Measurements from ENCODE around the gene IL12A. TPM values are rescaled to one million over a fixed set of nuclear protein-coding genes. Genes with fewer than 3 reads are reported as not detected.

The IL12A gene
- total RNA-seq, 1 donor from 2014 or later = 0.52 TPM

GRCh38 chr3:159960188-159961148 is 28.2 kb upstream of the IL12A start:
- H3K27me3 ChIP-seq (ENCODE audit: control insufficient read depth in 3 of 3, insufficient read depth in 3 of 3, low read length in 3 of 3) = no peaks in the 10 kb centered on the region
- no peak overlapping the region for H3K27ac ChIP-seq (ENCODE audit: low read depth, low read length)
- no peak overlapping the region for H3K9ac ChIP-seq (ENCODE audit: low read depth in 1 of 3, low read length in 3 of 3)
- no peaks in the 10 kb centered on the region for H3K4me1 ChIP-seq (ENCODE audit: control insufficient read depth in 3 of 3, insufficient read depth in 3 of 3, low read length in 3 of 3)
- H3K4me3 ChIP-seq (ENCODE audit: low read length in 3 of 3) = no peak overlapping the region
- H3K9me3 ChIP-seq (ENCODE audit: control insufficient read depth in 3 of 3, low read length in 3 of 3) = no peaks in the 10 kb centered on the region
- H3K36me3 ChIP-seq (ENCODE audit: control insufficient read depth in 3 of 3, insufficient read depth in 3 of 3, low read length in 3 of 3) = no peaks in the 10 kb centered on the region

GRCh38 chr3:159964166-159964973 is 24.3 kb upstream of the IL12A start:
- no peaks in the 10 kb centered on the region for H3K9me3 ChIP-seq (ENCODE audit: control insufficient read depth in 3 of 3, low read length in 3 of 3)
- no peaks in the 10 kb centered on the region for H3K27me3 ChIP-seq (ENCODE audit: control insufficient read depth in 3 of 3, insufficient read depth in 3 of 3, low read length in 3 of 3)
- H3K4me1 ChIP-seq (ENCODE audit: control insufficient read depth in 3 of 3, insufficient read depth in 3 of 3, low read length in 3 of 3) = no peaks in the 10 kb centered on the region
- no peak overlapping the region for H3K9ac ChIP-seq (ENCODE audit: low read depth in 1 of 3, low read length in 3 of 3)
- no peak overlapping the region for H3K4me3 ChIP-seq (ENCODE audit: low read length in 3 of 3)
- H3K36me3 ChIP-seq (ENCODE audit: control insufficient read depth in 3 of 3, insufficient read depth in 3 of 3, low read length in 3 of 3) = no peaks in the 10 kb centered on the region
- H3K27ac ChIP-seq (ENCODE audit: low read depth, low read length) = no peak overlapping the region

GRCh38 chr3:159971311-159971710 is 17.3 kb upstream of the IL12A start:
- H3K27me3 ChIP-seq (ENCODE audit: control insufficient read depth in 3 of 3, insufficient read depth in 3 of 3, low read length in 3 of 3) = peaks cover 0 to 3% (median 2%) of the 10 kb centered on the region in 3 donors

GRCh38 chr3:159977295-159977694 is 11.3 kb upstream of the IL12A start:
- H3K27ac ChIP-seq (ENCODE audit: low read depth, low read length) = no peak overlapping the region
- H3K4me3 ChIP-seq (ENCODE audit: low read length in 3 of 3) = no peak overlapping the region
- no peaks in the 10 kb centered on the region for H3K9me3 ChIP-seq (ENCODE audit: control insufficient read depth in 3 of 3, low read length in 3 of 3)
- no peak overlapping the region for H3K9ac ChIP-seq (ENCODE audit: low read depth in 1 of 3, low read length in 3 of 3)
- no peaks in the 10 kb centered on the region for H3K27me3 ChIP-seq (ENCODE audit: control insufficient read depth in 3 of 3, insufficient read depth in 3 of 3, low read length in 3 of 3)
- H3K4me1 ChIP-seq (ENCODE audit: control insufficient read depth in 3 of 3, insufficient read depth in 3 of 3, low read length in 3 of 3) = no peaks in the 10 kb centered on the region
- H3K36me3 ChIP-seq (ENCODE audit: control insufficient read depth in 3 of 3, insufficient read depth in 3 of 3, low read length in 3 of 3) = no peaks in the 10 kb centered on the region

More at GRCh38 chr3:159971311-159971710, 17.3 kb upstream of the IL12A start:
- no peak overlapping the region for H3K4me3 ChIP-seq (ENCODE audit: low read length in 3 of 3)
- H3K9me3 ChIP-seq (ENCODE audit: control insufficient read depth in 3 of 3, low read length in 3 of 3) = no peaks in the 10 kb centered on the region
- no peaks in the 10 kb centered on the region for H3K4me1 ChIP-seq (ENCODE audit: control insufficient read depth in 3 of 3, insufficient read depth in 3 of 3, low read length in 3 of 3)
- H3K36me3 ChIP-seq (ENCODE audit: control insufficient read depth in 3 of 3, insufficient read depth in 3 of 3, low read length in 3 of 3) = no peaks in the 10 kb centered on the region
- H3K9ac ChIP-seq (ENCODE audit: low read depth in 1 of 3, low read length in 3 of 3) = no peak overlapping the region
- H3K27ac ChIP-seq (ENCODE audit: low read depth, low read length) = no peak overlapping the region

GRCh38 chr3:159978353-159978752 is 10.3 kb upstream of the IL12A start:
- H3K4me3 ChIP-seq (ENCODE audit: low read length in 3 of 3) = no peak overlapping the region
- H3K36me3 ChIP-seq (ENCODE audit: control insufficient read depth in 3 of 3, insufficient read depth in 3 of 3, low read length in 3 of 3) = no peaks in the 10 kb centered on the region
- H3K27me3 ChIP-seq (ENCODE audit: control insufficient read depth in 3 of 3, insufficient read depth in 3 of 3, low read length in 3 of 3) = no peaks in the 10 kb centered on the region
- H3K9ac ChIP-seq (ENCODE audit: low read depth in 1 of 3, low read length in 3 of 3) = no peak overlapping the region
- H3K9me3 ChIP-seq (ENCODE audit: control insufficient read depth in 3 of 3, low read length in 3 of 3) = no peaks in the 10 kb centered on the region
- H3K4me1 ChIP-seq (ENCODE audit: control insufficient read depth in 3 of 3, insufficient read depth in 3 of 3, low read length in 3 of 3) = no peaks in the 10 kb centered on the region
- H3K27ac ChIP-seq (ENCODE audit: low read depth, low read length) = no peak overlapping the region

- Histone ChIP-seq H3K4me1 (ENCODE audit: control insufficient read depth in 3 of 3, insufficient read depth in 3 of 3, low read length in 3 of 3) (no peaks in the 10 kb centered on the region), H3K27me3 (ENCODE audit: control insufficient read depth in 3 of 3, insufficient read depth in 3 of 3, low read length in 3 of 3) (no peaks in the 10 kb centered on the region), H3K27ac (ENCODE audit: low read depth, low read length) (no peak overlapping the region), H3K4me3 (ENCODE audit: low read length in 3 of 3) (no peak overlapping the region), H3K36me3 (ENCODE audit: control insufficient read depth in 3 of 3, insufficient read depth in 3 of 3, low read length in 3 of 3) (no peaks in the 10 kb centered on the region), H3K9me3 (ENCODE audit: control insufficient read depth in 3 of 3, low read length in 3 of 3) (no peaks in the 10 kb centered on the region), H3K9ac (ENCODE audit: low read depth in 1 of 3, low read length in 3 of 3) (no peak overlapping the region)
Observed at GRCh38 chr3:159978918-159979703, 9.5 kb upstream of the IL12A start.

GRCh38 chr3:159982442-159982974 is 6.1 kb upstream of the IL12A start:
- Histone ChIP-seq H3K36me3 (ENCODE audit: control insufficient read depth in 3 of 3, insufficient read depth in 3 of 3, low read length in 3 of 3) (no peaks in the 10 kb centered on the region), H3K4me3 (ENCODE audit: low read length in 3 of 3) (no peak overlapping the region), H3K9me3 (ENCODE audit: control insufficient read depth in 3 of 3, low read length in 3 of 3) (no peaks in the 10 kb centered on the region), H3K27ac (ENCODE audit: low read depth, low read length) (no peak overlapping the region), H3K9ac (ENCODE audit: low read depth in 1 of 3, low read length in 3 of 3) (no peak overlapping the region), H3K4me1 (ENCODE audit: control insufficient read depth in 3 of 3, insufficient read depth in 3 of 3, low read length in 3 of 3) (no peaks in the 10 kb centered on the region), H3K27me3 (ENCODE audit: control insufficient read depth in 3 of 3, insufficient read depth in 3 of 3, low read length in 3 of 3) (no peaks in the 10 kb centered on the region)

- H3K36me3 ChIP-seq (ENCODE audit: control insufficient read depth in 3 of 3, insufficient read depth in 3 of 3, low read length in 3 of 3) = no peaks in the 10 kb centered on the region
- H3K27ac ChIP-seq (ENCODE audit: low read depth, low read length) = no peak overlapping the region
- no peaks in the 10 kb centered on the region for H3K27me3 ChIP-seq (ENCODE audit: control insufficient read depth in 3 of 3, insufficient read depth in 3 of 3, low read length in 3 of 3)
- H3K4me3 ChIP-seq (ENCODE audit: low read length in 3 of 3) = no peak overlapping the region
- H3K4me1 ChIP-seq (ENCODE audit: control insufficient read depth in 3 of 3, insufficient read depth in 3 of 3, low read length in 3 of 3) = peaks cover 2 to 9% (median 4%) of the 10 kb centered on the region in 3 donors
- H3K9me3 ChIP-seq (ENCODE audit: control insufficient read depth in 3 of 3, low read length in 3 of 3) = peaks cover 0 to 4% (median 0%) of the 10 kb centered on the region in 3 donors
- no peak overlapping the region for H3K9ac ChIP-seq (ENCODE audit: low read depth in 1 of 3, low read length in 3 of 3)
Observed at GRCh38 chr3:159987291-159987711, 1.3 kb upstream of the IL12A start.

- no peaks in the 10 kb centered on the region for H3K27me3 ChIP-seq (ENCODE audit: control insufficient read depth in 3 of 3, insufficient read depth in 3 of 3, low read length in 3 of 3)
- no peak overlapping the region for H3K4me3 ChIP-seq (ENCODE audit: low read length in 3 of 3)
- H3K36me3 ChIP-seq (ENCODE audit: control insufficient read depth in 3 of 3, insufficient read depth in 3 of 3, low read length in 3 of 3) = no peaks in the 10 kb centered on the region
- H3K4me1 ChIP-seq (ENCODE audit: control insufficient read depth in 3 of 3, insufficient read depth in 3 of 3, low read length in 3 of 3) = peaks cover 2 to 9% (median 4%) of the 10 kb centered on the region in 3 donors
- H3K9ac ChIP-seq (ENCODE audit: low read depth in 1 of 3, low read length in 3 of 3) = no peak overlapping the region
- no peak overlapping the region for H3K27ac ChIP-seq (ENCODE audit: low read depth, low read length)
- peaks cover 0 to 4% (median 0%) of the 10 kb centered on the region in 3 donors for H3K9me3 ChIP-seq (ENCODE audit: control insufficient read depth in 3 of 3, low read length in 3 of 3)
Observed at GRCh38 chr3:159989973-159990846, 1.6 kb downstream of the IL12A start.
